Neural cell (in vitro differentiated cells): ENCODE data around the gene SRCIN1. TPM values are rescaled to one million over a fixed set of nuclear protein-coding genes. Genes with fewer than 3 reads are reported as not detected.

ENCODE experiments used
- H2AFZ ChIP-seq: fragments of 200-600, 300-800 bp; sonication (generic), shearing (Covaris generic); 2 replicates; pipeline ENCODE4 v1.6.0; 2014; ENCODE audit warnings: low read depth, mild to moderate bottlenecking, antibody characterized with exemption, low read length, moderate library complexity
- H3F3A ChIP-seq: fragments of 200-600 bp; shearing (Covaris generic); 2 replicates; pipeline ENCODE4 v1.6.1; 2016; ENCODE audit warnings: mild to moderate bottlenecking, moderate library complexity, mixed read lengths, antibody characterized with exemption, low read length; ENCODE audit not compliant: insufficient read depth, poor library complexity, severe bottlenecking
- H3K27ac ChIP-seq: fragments of 200-600, 300-800 bp; sonication (generic), shearing (Covaris generic); 2 replicates; pipeline ENCODE4 v1.5.1; 2014; ENCODE audit warnings: mild to moderate bottlenecking, low read length, moderate library complexity
- H3K27me3 ChIP-seq: fragments of 300-800, 200-600 bp; sonication (generic), shearing (Covaris generic); 2 replicates; pipeline ENCODE4 v1.6.0; 2014; ENCODE audit warnings: mild to moderate bottlenecking, low read depth, low read length, moderate library complexity; ENCODE audit not compliant: insufficient read depth
- H3K36me3 ChIP-seq: fragments of 300-800, 200-600 bp; sonication (generic), shearing (Covaris generic); 2 replicates; pipeline ENCODE4 v1.5.1; 2014; ENCODE audit warnings: mild to moderate bottlenecking, antibody characterized with exemption, low read length, moderate library complexity; ENCODE audit not compliant: insufficient read depth
- H3K4me2 ChIP-seq: fragments of 300-800, 200-600 bp; sonication (generic), shearing (Covaris generic); 2 replicates; pipeline ENCODE4 v1.6.0; 2014; ENCODE audit warnings: mild to moderate bottlenecking, low read length
- H3K4me3 ChIP-seq: fragments of 300-800, 200-600 bp; sonication (generic), shearing (Covaris generic); 2 replicates; pipeline ENCODE4 v1.5.1; 2014; ENCODE audit warnings: mild to moderate bottlenecking, low read length, moderate library complexity
- H3K79me2 ChIP-seq: fragments of 200-600 bp; shearing (Covaris generic); replicated peaks from 2 replicates; pipeline ENCODE4 v1.6.0; 2014; ENCODE audit warnings: mild to moderate bottlenecking, low read length, moderate library complexity; ENCODE audit not compliant: insufficient read depth
- H3K9ac ChIP-seq: fragments of 300-800, 200-600 bp; sonication (generic), shearing (Covaris generic); 2 replicates; pipeline ENCODE4 v1.6.1; 2016; ENCODE audit warnings: mild to moderate bottlenecking, low read length, mixed read lengths
- H3K9me2 ChIP-seq: fragments of 200-600 bp; shearing (Covaris generic); 2 replicates; pipeline ENCODE4 v1.6.1; 2016; ENCODE audit warnings: mild to moderate bottlenecking, low read length, mixed read lengths; ENCODE audit not compliant: insufficient read depth
- H3K9me3 ChIP-seq: fragments of 200-600, 300-800 bp; sonication (generic), shearing (Covaris generic); 2 replicates; pipeline ENCODE4 v1.6.1; 2016; ENCODE audit warnings: mild to moderate bottlenecking, mixed run types, low read length, moderate library complexity, mixed read lengths
- H4K20me1 ChIP-seq: fragments of 200-600 bp; shearing (Covaris generic); 2 replicates; pipeline ENCODE4 v1.6.1; 2016; ENCODE audit warnings: mild to moderate bottlenecking, mixed run types; ENCODE audit not compliant: insufficient read depth
- EP300 ChIP-seq: fragments of 450-650 bp; conservative IDR thresholded peaks from 2 replicates; pipeline ENCODE4 v1.6.1; 2014; ENCODE audit warnings: antibody characterized with exemption, mild to moderate bottlenecking, moderate library complexity; ENCODE audit not compliant: poor library complexity, severe bottlenecking
- EZH2 ChIP-seq: fragments of 200-600, 300-800 bp; shearing (Covaris generic), sonication (generic); IDR thresholded peaks from 2 replicates; pipeline ENCODE4 v1.6.1; 2014; ENCODE audit warnings: antibody characterized with exemption, low read length, borderline replicate concordance, mild to moderate bottlenecking; ENCODE audit not compliant: insufficient read depth, poor library complexity, severe bottlenecking
- MXI1 ChIP-seq: fragments of 450-650 bp; conservative IDR thresholded peaks from 2 replicates; pipeline ENCODE4 v1.6.1; 2014; ENCODE audit warnings: antibody characterized with exemption, mild to moderate bottlenecking; ENCODE audit not compliant: poor library complexity, severe bottlenecking
- POLR2AphosphoS5 ChIP-seq: IDR thresholded peaks from 2 replicates; pipeline ENCODE4 v1.6.1; 2012
- RAD21 ChIP-seq: fragments of 450-650 bp; conservative IDR thresholded peaks from 2 replicates; pipeline ENCODE4 v1.6.1; 2014; ENCODE audit warnings: antibody characterized with exemption, mild to moderate bottlenecking, moderate library complexity
- REST ChIP-seq: IDR thresholded peaks from 2 replicates; pipeline ENCODE4 v1.6.1; 2012; ENCODE audit warnings: borderline replicate concordance
- SMC3 ChIP-seq: fragments of 450-650 bp; conservative IDR thresholded peaks from 2 replicates; pipeline ENCODE4 v1.6.1; 2014; ENCODE audit warnings: antibody characterized with exemption, mild to moderate bottlenecking, moderate library complexity; ENCODE audit not compliant: poor library complexity
- TAF1 ChIP-seq: IDR thresholded peaks from 2 replicates; pipeline ENCODE4 v1.6.1; 2012; ENCODE audit warnings: low read depth
- polyA plus RNA-seq: library from polyadenylated mRNA; depleted of rRNA; stranded (reverse); fragments of >200 nt; gene quantifications from 2 replicates; pipeline ENCODE4 v1.2.3, GENCODE V29; 2014
- TF ChIP-seq, protein P1 (sequence below): fragments of 450-650 bp; IDR thresholded peaks from 2 replicates; pipeline ENCODE4 v1.5.1; 2014; ENCODE audit warnings: antibody characterized with exemption, mild to moderate bottlenecking, moderate library complexity; ENCODE audit not compliant: poor library complexity, severe bottlenecking

The SRCIN1 gene
- polyA plus RNA-seq, 1 donor from 2014 or later, result 18.0 TPM

- no peaks in the 10 kb centered on the region for H3K9me3 ChIP-seq
- H3K27me3 ChIP-seq, result no peaks in the 10 kb centered on the region
- no peaks in the 10 kb centered on the region for H3K9me2 ChIP-seq
- no peaks in the 10 kb centered on the region for H3K79me2 ChIP-seq
- no peak overlapping the region for H3K27ac ChIP-seq
- TF ChIP-seq POLR2AphosphoS5 (no peak), SMC3 (no peak)
- no peak overlapping the region for H3K4me3 ChIP-seq
- H2AFZ ChIP-seq, result no peak overlapping the region
- no peaks in the 10 kb centered on the region for H4K20me1 ChIP-seq
- no peaks in the 10 kb centered on the region for H3K36me3 ChIP-seq
- no peak overlapping the region for H3K4me2 ChIP-seq
- H3K9ac ChIP-seq, result no peak overlapping the region
- no peaks in the 10 kb centered on the region for H3F3A ChIP-seq
Measured at GRCh38 chr17:38544175-38544838, 61.4 kb downstream of the SRCIN1 start.

- Histone ChIP-seq H3K36me3 (no peaks in the 10 kb centered on the region), H3F3A (no peaks in the 10 kb centered on the region), H3K79me2 (no peaks in the 10 kb centered on the region), H3K4me3 (no peak overlapping the region), H3K27me3 (no peaks in the 10 kb centered on the region), H2AFZ (no peak overlapping the region), H3K9me3 (no peaks in the 10 kb centered on the region), H3K9ac (no peak overlapping the region), H4K20me1 (no peaks in the 10 kb centered on the region), H3K4me2 (no peak overlapping the region), H3K27ac (no peak overlapping the region), H3K9me2 (no peaks in the 10 kb centered on the region)
- TF ChIP-seq TAF1, result no peak
- TF ChIP-seq EP300, result no peak
- no peak for TF ChIP-seq EZH2
- no peak for TF ChIP-seq RAD21
- no peak for TF ChIP-seq REST
- TF ChIP-seq MXI1, result no peak
- no peak for TF ChIP-seq POLR2AphosphoS5
- no peak for TF ChIP-seq SMC3
Measured at GRCh38 chr17:38543403-38544174, 62.2 kb downstream of the SRCIN1 start.

- no peak overlapping the region for H3K9ac ChIP-seq
- no peak overlapping the region for H2AFZ ChIP-seq
- no peaks in the 10 kb centered on the region for H3K79me2 ChIP-seq
- no peaks in the 10 kb centered on the region for H3F3A ChIP-seq
- no peak overlapping the region for H3K4me2 ChIP-seq
- H3K9me3 ChIP-seq, result no peaks in the 10 kb centered on the region
- H4K20me1 ChIP-seq, result no peaks in the 10 kb centered on the region
- no peaks in the 10 kb centered on the region for H3K36me3 ChIP-seq
- no peak for TF ChIP-seq EZH2
- no peak for TF ChIP-seq POLR2AphosphoS5
- TF ChIP-seq MXI1, result no peak
- TF ChIP-seq RAD21, result no peak
- TF ChIP-seq, protein P1, sequence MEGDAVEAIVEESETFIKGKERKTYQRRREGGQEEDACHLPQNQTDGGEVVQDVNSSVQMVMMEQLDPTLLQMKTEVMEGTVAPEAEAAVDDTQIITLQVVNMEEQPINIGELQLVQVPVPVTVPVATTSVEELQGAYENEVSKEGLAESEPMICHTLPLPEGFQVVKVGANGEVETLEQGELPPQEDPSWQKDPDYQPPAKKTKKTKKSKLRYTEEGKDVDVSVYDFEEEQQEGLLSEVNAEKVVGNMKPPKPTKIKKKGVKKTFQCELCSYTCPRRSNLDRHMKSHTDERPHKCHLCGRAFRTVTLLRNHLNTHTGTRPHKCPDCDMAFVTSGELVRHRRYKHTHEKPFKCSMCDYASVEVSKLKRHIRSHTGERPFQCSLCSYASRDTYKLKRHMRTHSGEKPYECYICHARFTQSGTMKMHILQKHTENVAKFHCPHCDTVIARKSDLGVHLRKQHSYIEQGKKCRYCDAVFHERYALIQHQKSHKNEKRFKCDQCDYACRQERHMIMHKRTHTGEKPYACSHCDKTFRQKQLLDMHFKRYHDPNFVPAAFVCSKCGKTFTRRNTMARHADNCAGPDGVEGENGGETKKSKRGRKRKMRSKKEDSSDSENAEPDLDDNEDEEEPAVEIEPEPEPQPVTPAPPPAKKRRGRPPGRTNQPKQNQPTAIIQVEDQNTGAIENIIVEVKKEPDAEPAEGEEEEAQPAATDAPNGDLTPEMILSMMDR, result no peak
- no peak for TF ChIP-seq TAF1
- TF ChIP-seq EP300, result no peak
- no peak for TF ChIP-seq SMC3
- no peak for TF ChIP-seq REST
- H3K27me3 ChIP-seq, result no peaks in the 10 kb centered on the region
- no peak overlapping the region for H3K27ac ChIP-seq
- no peak overlapping the region for H3K4me3 ChIP-seq
- H3K9me2 ChIP-seq, result no peaks in the 10 kb centered on the region
Measured at GRCh38 chr17:38542286-38542685, 63.5 kb downstream of the SRCIN1 start.
